Thoracic aorta (tissue), 2 donors: ENCODE results near the gene RPL36. TPM values are rescaled to one million over a fixed set of nuclear protein-coding genes. Genes with fewer than 3 reads are reported as not detected.
"Not testable (repeated sequence)": the region's sequence is repeated elsewhere in the genome, so short reads cannot be mapped to it uniquely, and the experiment has no call there.

Experiments used
- ATAC-seq: fragments of 150-250 bp; one replicate; pipeline ENCODE4 v1.8.0; 2017; ENCODE audit warnings: low read depth; ENCODE audit not compliant: insufficient number of reproducible peaks, low FRiP score
- DNase-seq: peaks from one replicate; pipeline ENCODE4 v3.0.0-alpha.2; 2020; ENCODE audit warnings: low spot score
- H3K27ac ChIP-seq, 2 donors: fragments of 200-600 bp; sonication (generic); 1 replicate in 1 of 2; 2 replicates in 1 of 2; pipeline ENCODE4 v1.5.1; 2016; ENCODE audit warnings: mild to moderate bottlenecking in 2 of 2, moderate library complexity in 2 of 2
- H3K27me3 ChIP-seq: fragments of 200-600 bp; sonication (generic); replicated peaks from 2 replicates; pipeline ENCODE4 v1.6.0; 2016; ENCODE audit warnings: mild to moderate bottlenecking; ENCODE audit not compliant: insufficient read depth
- H3K36me3 ChIP-seq: fragments of 200-600 bp; sonication (generic); one replicate; pipeline ENCODE4 v1.5.1; 2016
- H3K4me1 ChIP-seq, 2 donors: fragments of 200-600 bp; sonication (generic); 1 replicate in 1 of 2; 2 replicates in 1 of 2; pipeline versions ENCODE4 v1.5.1 to v1.6.0; 2016; ENCODE audit warnings: low read depth in 2 of 2, mild to moderate bottlenecking in 1 of 2; ENCODE audit not compliant: control insufficient read depth in 1 of 2
- H3K4me3 ChIP-seq: fragments of 200-600 bp; sonication (generic); 2 replicates; pipeline ENCODE4 v1.5.1; 2016; ENCODE audit warnings: mild to moderate bottlenecking
- H3K9me3 ChIP-seq: fragments of 200-600 bp; sonication (generic); 2 replicates; pipeline ENCODE4 v1.5.1; 2016
- total RNA-seq, 2 donors: library from RNA; depleted of rRNA; stranded (reverse); fragments of >200 nt; gene quantifications; one replicate each; pipeline versions ENCODE4 v1.1.0 to v1.2.3, GENCODE V29; 2016
- TF ChIP-seq, protein P1 (sequence below): fragments of 200-600 bp; sonication (generic); IDR thresholded peaks from one replicate; pipeline ENCODE4 v1.5.1; 2019; ENCODE audit warnings: antibody characterized with exemption

The RPL36 gene
- total RNA-seq, 2 donors from 2014 or later = 274 to 397 TPM

DNA sequence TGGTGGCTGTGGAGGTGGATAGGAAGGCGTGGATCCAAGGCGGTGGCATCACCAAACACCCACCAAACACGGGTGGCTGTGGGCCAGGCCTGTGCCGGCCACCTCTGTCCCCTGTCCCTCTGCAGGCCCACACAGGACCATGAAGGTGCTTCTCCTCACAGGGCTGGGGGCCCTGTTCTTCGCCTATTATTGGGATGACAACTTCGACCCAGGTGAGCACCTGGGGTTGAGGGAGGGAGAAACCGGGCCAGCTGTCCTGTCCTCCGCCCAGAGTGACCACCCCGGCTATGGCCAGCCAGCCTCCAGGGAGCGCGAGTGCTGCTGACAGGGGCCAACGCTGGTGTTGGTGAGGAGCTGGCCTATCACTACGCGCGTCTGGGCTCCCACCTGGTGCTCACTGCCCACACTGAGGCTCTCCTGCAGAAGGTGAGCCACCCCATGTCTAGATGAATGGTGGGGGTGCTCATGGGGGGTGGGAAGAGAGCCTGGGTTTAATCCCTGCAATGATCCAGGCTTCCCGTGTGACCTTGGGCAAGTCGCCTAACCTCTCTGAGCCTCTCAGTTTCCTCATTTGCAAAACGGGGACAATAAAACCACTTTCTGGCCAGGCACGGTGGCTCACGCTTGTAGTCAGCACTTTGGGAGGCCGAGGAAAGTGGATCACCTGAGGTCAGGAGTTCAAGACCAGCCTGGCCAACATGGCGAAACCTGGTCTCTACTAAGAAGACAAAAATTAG, 5.2 kb upstream of the RPL36 start:
- Histone ChIP-seq H3K9me3 (no peaks in the 10 kb centered on the region), H3K36me3 (no peaks in the 10 kb centered on the region), H3K27ac (no peak overlapping the region), H3K27me3 (no peaks in the 10 kb centered on the region), H3K4me3 (no peak overlapping the region), H3K4me1 (peaks cover 6 to 25% of the 10 kb centered on the region in 2 donors)
- DNase-seq (no peak), ATAC-seq (no peak)
- TF ChIP-seq, protein P1, sequence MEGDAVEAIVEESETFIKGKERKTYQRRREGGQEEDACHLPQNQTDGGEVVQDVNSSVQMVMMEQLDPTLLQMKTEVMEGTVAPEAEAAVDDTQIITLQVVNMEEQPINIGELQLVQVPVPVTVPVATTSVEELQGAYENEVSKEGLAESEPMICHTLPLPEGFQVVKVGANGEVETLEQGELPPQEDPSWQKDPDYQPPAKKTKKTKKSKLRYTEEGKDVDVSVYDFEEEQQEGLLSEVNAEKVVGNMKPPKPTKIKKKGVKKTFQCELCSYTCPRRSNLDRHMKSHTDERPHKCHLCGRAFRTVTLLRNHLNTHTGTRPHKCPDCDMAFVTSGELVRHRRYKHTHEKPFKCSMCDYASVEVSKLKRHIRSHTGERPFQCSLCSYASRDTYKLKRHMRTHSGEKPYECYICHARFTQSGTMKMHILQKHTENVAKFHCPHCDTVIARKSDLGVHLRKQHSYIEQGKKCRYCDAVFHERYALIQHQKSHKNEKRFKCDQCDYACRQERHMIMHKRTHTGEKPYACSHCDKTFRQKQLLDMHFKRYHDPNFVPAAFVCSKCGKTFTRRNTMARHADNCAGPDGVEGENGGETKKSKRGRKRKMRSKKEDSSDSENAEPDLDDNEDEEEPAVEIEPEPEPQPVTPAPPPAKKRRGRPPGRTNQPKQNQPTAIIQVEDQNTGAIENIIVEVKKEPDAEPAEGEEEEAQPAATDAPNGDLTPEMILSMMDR = no peak

GRCh38 chr19:5686326-5686646, 3.8 kb upstream of the RPL36 start:
- TF ChIP-seq, protein P1 = no peak
- Histone ChIP-seq H3K9me3 (no peaks in the 10 kb centered on the region), H3K4me3 (peak overlapping the region; percentile 76), H3K27me3 (no peaks in the 10 kb centered on the region), H3K27ac (peak overlapping the region; percentile 38 to 60), H3K36me3 (no peaks in the 10 kb centered on the region), H3K4me1 (peaks cover 6 to 29% of the 10 kb centered on the region in 2 donors)
- ATAC-seq (no peak), DNase-seq (no peak)

- H3K9me3 ChIP-seq = no peaks in the 10 kb centered on the region
- H3K27me3 ChIP-seq = no peaks in the 10 kb centered on the region
- DNase-seq (peak; percentile 90), ATAC-seq (peak; percentile 40)
- TF ChIP-seq, protein P1 = peak; percentile 79
- H3K4me3 ChIP-seq = peak overlapping the region; percentile 76
- H3K36me3 ChIP-seq = peaks cover under 1% of the 10 kb centered on the region
- peak overlapping the region; percentile 38 to 60 for H3K27ac ChIP-seq
- H3K4me1 ChIP-seq = peaks cover 6 to 32% of the 10 kb centered on the region in 2 donors
Measured at GRCh38 chr19:5686647-5687359, 3.3 kb upstream of the RPL36 start.

- Histone ChIP-seq H3K4me3 (peak overlapping the region; percentile 76), H3K36me3 (peaks cover 8% of the 10 kb centered on the region), H3K4me1 (peaks cover 6 to 36% of the 10 kb centered on the region in 2 donors), H3K9me3 (no peaks in the 10 kb centered on the region), H3K27ac (peak overlapping the region in 1 of 2 donors; percentile 60), H3K27me3 (no peaks in the 10 kb centered on the region)
- DNase-seq = no peak
- TF ChIP-seq, protein P1 = no peak
- ATAC-seq = no peak
Measured at GRCh38 chr19:5687360-5688198, 2.5 kb upstream of the RPL36 start.

DNA sequence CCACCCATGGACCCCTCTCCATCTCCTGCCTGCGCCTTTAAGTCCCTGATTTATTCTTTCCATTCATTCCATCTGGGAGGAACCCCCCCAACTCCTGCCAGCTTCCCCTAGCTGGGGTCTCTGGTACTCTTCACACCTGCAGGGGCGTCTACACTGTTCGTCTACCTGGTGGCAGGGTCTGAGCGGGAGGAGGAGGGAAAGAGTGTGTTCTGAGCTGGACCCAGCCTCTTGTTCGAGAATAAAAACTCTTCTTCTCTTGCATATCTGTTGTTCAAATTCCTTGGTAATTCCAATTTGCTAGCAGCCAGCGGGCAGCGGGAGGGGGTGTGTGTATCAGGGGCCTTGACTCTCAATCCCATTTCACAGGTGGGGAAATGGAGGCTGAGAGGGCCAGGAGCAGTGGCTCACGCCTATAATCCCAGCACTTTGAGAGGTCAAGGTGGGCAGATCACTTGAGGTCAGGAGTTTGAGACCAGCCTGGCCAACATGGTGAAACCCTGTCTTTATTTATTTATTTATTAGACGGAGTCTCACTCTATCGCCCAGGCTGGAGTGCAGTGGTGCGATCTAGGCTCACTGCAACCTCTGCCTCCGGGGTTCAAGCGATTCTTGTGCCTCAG, 1.7 kb upstream of the RPL36 start:
- DNase-seq, H3K27me3 ChIP-seq, ATAC-seq, H3K4me3 ChIP-seq, H3K27ac ChIP-seq, H3K9me3 ChIP-seq: not testable (repeated sequence)
- H3K4me1 ChIP-seq = peaks cover 6 to 36% of the 10 kb centered on the region in 2 donors
- peaks cover 16% of the 10 kb centered on the region for H3K36me3 ChIP-seq
